GM12878 (cell line): ENCODE results near the gene SYNGR3. TPM values are rescaled to one million over a fixed set of nuclear protein-coding genes. Genes with fewer than 3 reads are reported as not detected.

Experiments used
- BHLHE40 ChIP-seq, 2 experiments: fragments of 450-650 bp in 1 of 2; IDR thresholded peaks; 2 replicates each; pipeline ENCODE4 v1.6.1; 2011 to 2017; ENCODE audit warnings: low read depth in 2 of 2, borderline replicate concordance in 1 of 2, improper control_type of control experiment in 1 of 2, low read length in 1 of 2, mild to moderate bottlenecking in 1 of 2
- CEBPB ChIP-seq, 2 experiments: fragments of 150-350 bp in 1 of 2; IDR thresholded peaks; 2 replicates each; pipeline ENCODE4 v1.6.1; 2012 to 2014; ENCODE audit warnings: low read depth in 2 of 2, low read length in 2 of 2, borderline replicate concordance in 1 of 2, inconsistent platforms in 1 of 2
- ESRRA ChIP-seq: IDR thresholded peaks from 2 replicates; pipeline ENCODE4 v1.6.1; 2012; ENCODE audit warnings: mild to moderate bottlenecking, low read length, improper control_type of control experiment
- FOS ChIP-seq: IDR thresholded peaks from 3 replicates; pipeline ENCODE4 v1.6.1; 2011; ENCODE audit warnings: borderline replicate concordance; ENCODE audit not compliant: insufficient read length; ENCODE audit errors: extremely low read depth
- JUNB ChIP-seq: IDR thresholded peaks from 2 replicates; pipeline ENCODE4 v1.6.1; 2016; ENCODE audit warnings: antibody characterized with exemption, mild to moderate bottlenecking
- MEF2B ChIP-seq: fragments of 450-650 bp; IDR thresholded peaks from 2 replicates; pipeline ENCODE4 v1.6.1; 2018; ENCODE audit warnings: mild to moderate bottlenecking, moderate library complexity; ENCODE audit not compliant: partially characterized antibody, poor library complexity, severe bottlenecking
- MYB ChIP-seq: fragments of 150-350 bp; IDR thresholded peaks from 2 replicates; pipeline ENCODE4 v1.6.1; 2014; ENCODE audit warnings: mild to moderate bottlenecking, low read depth, low read length, borderline replicate concordance
- PAX5 ChIP-seq: IDR thresholded peaks from 2 replicates; pipeline ENCODE4 v1.6.1; 2011; ENCODE audit warnings: low read depth, low read length, borderline replicate concordance
- RAD51 ChIP-seq: fragments of 450-650 bp; IDR thresholded peaks from 2 replicates; pipeline ENCODE4 v1.6.1; 2016; ENCODE audit warnings: moderate library complexity, mild to moderate bottlenecking, inconsistent platforms
- RUNX3 ChIP-seq: IDR thresholded peaks from 2 replicates; pipeline ENCODE4 v1.6.1; 2012; ENCODE audit warnings: low read length, inconsistent platforms
- TAF1 ChIP-seq: IDR thresholded peaks from 2 replicates; pipeline ENCODE4 v1.6.1; 2011; ENCODE audit warnings: mild to moderate bottlenecking, low read depth, low read length, borderline replicate concordance
- YY1 ChIP-seq: IDR thresholded peaks from 2 replicates; pipeline ENCODE4 v1.6.1; 2011; ENCODE audit warnings: low read depth, mild to moderate bottlenecking, low read length
- ZNF24 ChIP-seq: fragments of 450-650 bp; IDR thresholded peaks from 2 replicates; pipeline ENCODE4 v1.6.1; 2017; ENCODE audit warnings: antibody characterized with exemption, mild to moderate bottlenecking
- ZSCAN29 ChIP-seq: fragments of 450-650 bp; IDR thresholded peaks from 2 replicates; pipeline ENCODE4 v1.6.1; 2017; ENCODE audit warnings: mild to moderate bottlenecking, moderate library complexity
- ZZZ3 ChIP-seq: IDR thresholded peaks from 2 replicates; pipeline ENCODE4 v1.6.1; 2011; ENCODE audit warnings: low read depth; ENCODE audit not compliant: control insufficient read depth, insufficient read length
- polyA plus RNA-seq, 11 experiments: library from polyadenylated mRNA; depleted of rRNA in 4 of 11; unstranded in 6 of 11; stranded (reverse) in 5 of 11; fragments of >200 nt; fragmentation: Nextera tagmentation in 4 of 11; fragmentation: Illumina TruSeq in 1 of 11; extraction: Ambion mirVana in 4 of 11; extraction: Trizol in 1 of 11; gene quantifications; 1 replicate in 1 of 11; 2 replicates in 10 of 11; pipeline versions ENCODE4 v1.2.1 to v1.2.3, GENCODE V29; 2011 to 2016; ENCODE audit warnings: inconsistent platforms in 2 of 11, missing spikeins in 2 of 11, low read depth in 1 of 11
- total RNA-seq, 4 experiments: library from RNA; depleted of rRNA in 3 of 4; stranded (reverse); fragments of >200 nt in 3 of 4; fragmentation: Illumina TruSeq in 1 of 4; extraction: Trizol in 1 of 4; gene quantifications; 2 replicates each; pipeline versions ENCODE4 v1.2.1 to v1.2.3, GENCODE V29; 2013 to 2021
- TF ChIP-seq, protein P1 (sequence below): IDR thresholded peaks from 2 replicates; pipeline ENCODE4 v1.6.1; 2012; ENCODE audit warnings: low read depth, low read length, improper control_type of control experiment
- TF ChIP-seq, protein P2 (sequence below): IDR thresholded peaks from 2 replicates; pipeline ENCODE4 v1.6.1; 2012; ENCODE audit warnings: low read length, inconsistent platforms
- TF ChIP-seq, protein P3 (sequence below): fragments of 450-650 bp; IDR thresholded peaks from 2 replicates; pipeline ENCODE4 v1.6.1; 2016; ENCODE audit warnings: mild to moderate bottlenecking
- TF ChIP-seq, protein P4 (sequence below): IDR thresholded peaks from 2 replicates; pipeline ENCODE4 v1.6.1; 2011; ENCODE audit warnings: mild to moderate bottlenecking, low read depth, low read length, moderate library complexity; ENCODE audit not compliant: insufficient replicate concordance
- TF ChIP-seq, protein P5 (sequence below): fragments of 450-650 bp; IDR thresholded peaks from 2 replicates; pipeline ENCODE4 v1.6.1; 2017; ENCODE audit warnings: low read depth, mild to moderate bottlenecking, moderate library complexity

Gene SYNGR3
- total and polyA plus RNA-seq, 10 of the 15 experiments (the other 5 are each of a cell fraction or from before 2014, with no cell fraction given): 1.2 to 18.1 (median 6.6) TPM

DNA sequence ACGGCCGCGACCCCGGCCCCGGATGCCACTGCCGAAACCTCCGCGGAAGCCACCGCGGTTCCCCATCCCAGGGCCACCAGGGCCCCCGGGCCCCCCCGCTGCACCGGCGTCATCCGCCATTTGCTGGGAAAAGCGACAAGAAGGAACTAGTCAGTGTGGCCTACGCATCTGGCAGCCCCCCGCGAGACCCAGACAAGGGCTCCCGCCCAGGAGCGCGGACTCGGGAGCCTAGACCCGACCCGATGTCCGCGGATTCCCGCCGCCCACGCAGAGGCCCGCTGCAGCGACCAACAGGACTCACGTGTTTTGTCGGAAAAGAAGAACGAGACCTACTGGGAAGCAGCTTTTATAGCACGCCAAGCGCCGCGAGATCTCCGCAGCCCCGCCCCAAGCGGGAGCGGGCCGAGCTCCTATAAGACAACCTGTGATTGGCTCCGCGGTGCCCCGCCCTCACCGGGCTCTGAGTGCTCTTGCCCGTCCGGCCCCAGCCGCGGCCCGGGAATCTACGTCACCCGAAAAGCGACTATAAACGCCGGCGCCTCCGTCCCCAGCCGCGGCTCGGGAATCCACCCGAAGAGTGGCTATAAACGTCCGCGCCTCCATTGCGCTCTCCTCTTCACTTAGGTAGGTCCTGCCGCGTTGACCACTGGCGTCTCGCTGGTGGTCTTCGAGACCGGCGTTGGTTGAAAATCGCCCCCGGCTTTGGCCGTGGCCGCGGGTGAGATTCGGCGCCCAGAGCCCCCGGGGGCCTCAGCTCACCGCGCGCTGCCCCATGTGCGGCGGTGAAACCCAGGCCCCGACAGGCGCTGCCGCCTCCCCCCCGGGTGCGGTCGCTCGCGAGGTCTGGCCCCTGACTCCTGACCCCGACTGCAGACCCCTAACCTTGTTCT lies 25.0 kb upstream of the SYNGR3 start, which contains the start of gene RPS2 (continued):
- TF ChIP-seq, protein P1, sequence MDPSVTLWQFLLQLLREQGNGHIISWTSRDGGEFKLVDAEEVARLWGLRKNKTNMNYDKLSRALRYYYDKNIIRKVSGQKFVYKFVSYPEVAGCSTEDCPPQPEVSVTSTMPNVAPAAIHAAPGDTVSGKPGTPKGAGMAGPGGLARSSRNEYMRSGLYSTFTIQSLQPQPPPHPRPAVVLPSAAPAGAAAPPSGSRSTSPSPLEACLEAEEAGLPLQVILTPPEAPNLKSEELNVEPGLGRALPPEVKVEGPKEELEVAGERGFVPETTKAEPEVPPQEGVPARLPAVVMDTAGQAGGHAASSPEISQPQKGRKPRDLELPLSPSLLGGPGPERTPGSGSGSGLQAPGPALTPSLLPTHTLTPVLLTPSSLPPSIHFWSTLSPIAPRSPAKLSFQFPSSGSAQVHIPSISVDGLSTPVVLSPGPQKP: peak; percentile 10; the same call in 1 of the 2 replicates
- TF ChIP-seq, protein P2, sequence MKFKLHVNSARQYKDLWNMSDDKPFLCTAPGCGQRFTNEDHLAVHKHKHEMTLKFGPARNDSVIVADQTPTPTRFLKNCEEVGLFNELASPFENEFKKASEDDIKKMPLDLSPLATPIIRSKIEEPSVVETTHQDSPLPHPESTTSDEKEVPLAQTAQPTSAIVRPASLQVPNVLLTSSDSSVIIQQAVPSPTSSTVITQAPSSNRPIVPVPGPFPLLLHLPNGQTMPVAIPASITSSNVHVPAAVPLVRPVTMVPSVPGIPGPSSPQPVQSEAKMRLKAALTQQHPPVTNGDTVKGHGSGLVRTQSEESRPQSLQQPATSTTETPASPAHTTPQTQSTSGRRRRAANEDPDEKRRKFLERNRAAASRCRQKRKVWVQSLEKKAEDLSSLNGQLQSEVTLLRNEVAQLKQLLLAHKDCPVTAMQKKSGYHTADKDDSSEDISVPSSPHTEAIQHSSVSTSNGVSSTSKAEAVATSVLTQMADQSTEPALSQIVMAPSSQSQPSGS: peak; percentile 55; the same call in 1 of the 2 replicates
- TF ChIP-seq JUNB: no peak
- TF ChIP-seq ESRRA: peak; percentile 66
- TF ChIP-seq, protein P3, sequence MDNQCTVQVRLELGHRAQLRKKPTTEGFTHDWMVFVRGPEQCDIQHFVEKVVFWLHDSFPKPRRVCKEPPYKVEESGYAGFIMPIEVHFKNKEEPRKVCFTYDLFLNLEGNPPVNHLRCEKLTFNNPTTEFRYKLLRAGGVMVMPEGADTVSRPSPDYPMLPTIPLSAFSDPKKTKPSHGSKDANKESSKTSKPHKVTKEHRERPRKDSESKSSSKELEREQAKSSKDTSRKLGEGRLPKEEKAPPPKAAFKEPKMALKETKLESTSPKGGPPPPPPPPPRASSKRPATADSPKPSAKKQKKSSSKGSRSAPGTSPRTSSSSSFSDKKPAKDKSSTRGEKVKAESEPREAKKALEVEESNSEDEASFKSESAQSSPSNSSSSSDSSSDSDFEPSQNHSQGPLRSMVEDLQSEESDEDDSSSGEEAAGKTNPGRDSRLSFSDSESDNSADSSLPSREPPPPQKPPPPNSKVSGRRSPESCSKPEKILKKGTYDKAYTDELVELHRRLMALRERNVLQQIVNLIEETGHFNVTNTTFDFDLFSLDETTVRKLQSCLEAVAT: peak; percentile 72
- TF ChIP-seq ZNF24: no peak
- TF ChIP-seq RUNX3: peak; percentile 30
- no peak for TF ChIP-seq RAD51
- TF ChIP-seq ZSCAN29: peak; percentile 51; the same call in 1 of the 2 replicates
- TF ChIP-seq PAX5: peak; percentile 56; the same call in 1 of the 2 replicates
- TF ChIP-seq FOS: no peak
- TF ChIP-seq TAF1: peak; percentile 100
- peak; percentile 69 to 92; a peak in 3 of 4 replicates for TF ChIP-seq BHLHE40 (IDR thresholded peaks at IDR 0.05; ENCODE audit: borderline replicate concordance in 1 of 2, low read depth in 2 of 2, low read length in 1 of 2)
- TF ChIP-seq, protein P4, sequence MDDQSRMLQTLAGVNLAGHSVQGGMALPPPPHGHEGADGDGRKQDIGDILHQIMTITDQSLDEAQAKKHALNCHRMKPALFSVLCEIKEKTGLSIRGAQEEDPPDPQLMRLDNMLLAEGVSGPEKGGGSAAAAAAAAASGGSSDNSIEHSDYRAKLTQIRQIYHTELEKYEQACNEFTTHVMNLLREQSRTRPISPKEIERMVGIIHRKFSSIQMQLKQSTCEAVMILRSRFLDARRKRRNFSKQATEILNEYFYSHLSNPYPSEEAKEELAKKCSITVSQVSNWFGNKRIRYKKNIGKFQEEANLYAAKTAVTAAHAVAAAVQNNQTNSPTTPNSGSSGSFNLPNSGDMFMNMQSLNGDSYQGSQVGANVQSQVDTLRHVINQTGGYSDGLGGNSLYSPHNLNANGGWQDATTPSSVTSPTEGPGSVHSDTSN: peak; percentile 18
- TF ChIP-seq MYB: no peak
- no peak for TF ChIP-seq ZZZ3
- TF ChIP-seq, protein P5, sequence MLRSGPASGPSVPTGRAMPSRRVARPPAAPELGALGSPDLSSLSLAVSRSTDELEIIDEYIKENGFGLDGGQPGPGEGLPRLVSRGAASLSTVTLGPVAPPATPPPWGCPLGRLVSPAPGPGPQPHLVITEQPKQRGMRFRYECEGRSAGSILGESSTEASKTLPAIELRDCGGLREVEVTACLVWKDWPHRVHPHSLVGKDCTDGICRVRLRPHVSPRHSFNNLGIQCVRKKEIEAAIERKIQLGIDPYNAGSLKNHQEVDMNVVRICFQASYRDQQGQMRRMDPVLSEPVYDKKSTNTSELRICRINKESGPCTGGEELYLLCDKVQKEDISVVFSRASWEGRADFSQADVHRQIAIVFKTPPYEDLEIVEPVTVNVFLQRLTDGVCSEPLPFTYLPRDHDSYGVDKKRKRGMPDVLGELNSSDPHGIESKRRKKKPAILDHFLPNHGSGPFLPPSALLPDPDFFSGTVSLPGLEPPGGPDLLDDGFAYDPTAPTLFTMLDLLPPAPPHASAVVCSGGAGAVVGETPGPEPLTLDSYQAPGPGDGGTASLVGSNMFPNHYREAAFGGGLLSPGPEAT: peak; percentile 81; the same call in 1 of the 2 replicates
- no peak for TF ChIP-seq CEBPB (IDR thresholded peaks at IDR 0.05; ENCODE audit: borderline replicate concordance in 1 of 2, low read depth in 2 of 2, low read length in 2 of 2)
- TF ChIP-seq MEF2B: no peak
- peak; percentile 81 for TF ChIP-seq YY1
